K562 (cell line): ENCODE results near the gene CDC37. TPM values are rescaled to one million over a fixed set of nuclear protein-coding genes. Genes with fewer than 3 reads are reported as not detected.

Experiments used
- ATAC-seq: fragments of 200-7000 bp; cut with Tn5 transposase; 3 replicates; pipeline ENCODE4 v1.9.1; 2020; ENCODE audit warnings: moderate library complexity
- BruUV-seq: library from RNA; stranded (reverse); fragments of 400-500 nt; replicated peaks from 2 replicates; lab custom pipeline; 2021; lab: Mats Ljungman, UMichigan
- CTCF ChIA-PET: fragments of 300-600 bp; formaldehyde crosslinking; extraction: SDS; loops from one replicate; lab custom pipeline; 2021; ENCODE audit warnings: low intra/inter-chr PET ratio; lab: Yijun Ruan, JAX
- POLR2A ChIA-PET: fragments of 300-600, 350-650 bp; sonication (Branson Sonifier 250); formaldehyde crosslinking; extraction: SDS; loops from one replicate; lab custom pipeline; 2021; ENCODE audit warnings: antibody characterized with exemption, inconsistent platforms; lab: Yijun Ruan, JAX
- DNase-seq, 4 experiments: peaks; one replicate each; pipeline versions ENCODE4 v3.0.0 to v3.0.0-alpha.2; 2011 to 2018; ENCODE audit warnings: low spot score in 3 of 4, mixed read lengths in 3 of 4; ENCODE audit errors: extremely low read depth in 1 of 4
- FAIRE-seq: peaks from 2 replicates; lab custom pipeline; 2011; peaks lifted over from hg19 to GRCh38; lab: Jason Lieb, UNC
- H2AFZ ChIP-seq: 2 replicates; pipeline ENCODE4 v1.6.0; 2011; ENCODE audit warnings: low read depth, low read length, control low read depth, inconsistent platforms
- H3K27ac ChIP-seq: fragments of 200-600 bp; 3 replicates; pipeline ENCODE4 v1.8.0; 2011; ENCODE audit warnings: low read depth, mild to moderate bottlenecking, control low read depth, inconsistent platforms, low read length, moderate library complexity, mixed read lengths; ENCODE audit errors: extremely low read depth
- H3K27me3 ChIP-seq, 2 experiments: fragments of 300-600 bp in 1 of 2; 2 replicates in 1 of 2; 3 replicates in 1 of 2; pipeline versions ENCODE4 v1.6.0 to v1.8.0; 2011; ENCODE audit warnings: inconsistent platforms in 2 of 2, low read length in 2 of 2, mild to moderate bottlenecking in 1 of 2, mixed read lengths in 1 of 2, moderate library complexity in 1 of 2; ENCODE audit not compliant: control insufficient read depth in 2 of 2, insufficient read depth in 2 of 2
- H3K36me3 ChIP-seq: fragments of 300-600 bp; 3 replicates; pipeline ENCODE4 v1.8.0; 2011; ENCODE audit warnings: mild to moderate bottlenecking, low read length, inconsistent platforms; ENCODE audit not compliant: control insufficient read depth, insufficient read depth
- H3K4me1 ChIP-seq, 2 experiments: fragments of 200-600 bp in 1 of 2; replicated peaks in 1 of 2; 2 replicates in 1 of 2; 3 replicates in 1 of 2; pipeline versions ENCODE4 v1.5.1 to v1.8.0; 2011; ENCODE audit warnings: inconsistent platforms in 2 of 2, low read length in 2 of 2, mild to moderate bottlenecking in 1 of 2, mixed read lengths in 1 of 2, moderate library complexity in 1 of 2; ENCODE audit not compliant: control insufficient read depth in 2 of 2, insufficient read depth in 2 of 2
- H3K4me2 ChIP-seq: 2 replicates; pipeline ENCODE4 v1.6.1; 2011; ENCODE audit warnings: low read length, control low read depth, inconsistent platforms, mixed read lengths; ENCODE audit not compliant: insufficient read depth
- H3K4me3 ChIP-seq: fragments of 200-600 bp; sonication (generic), shearing (Covaris generic); 2 replicates; pipeline ENCODE4 v1.5.1; 2016; ENCODE audit warnings: control low read depth, inconsistent platforms
- H3K79me2 ChIP-seq: fragments of 200-600 bp; 3 replicates; pipeline ENCODE4 v1.8.0; 2011; ENCODE audit warnings: low read length, inconsistent platforms; ENCODE audit not compliant: control insufficient read depth, insufficient read depth
- H3K9ac ChIP-seq, 2 experiments: 2 replicates each; pipeline versions ENCODE4 v1.6.0 to v1.6.1; 2011; ENCODE audit warnings: low read depth in 2 of 2, low read length in 2 of 2, control low read depth in 1 of 2, inconsistent platforms in 1 of 2, mild to moderate bottlenecking in 1 of 2, mixed read lengths in 1 of 2; ENCODE audit not compliant: insufficient read depth in 1 of 2
- H3K9me1 ChIP-seq: one replicate; pipeline ENCODE4 v1.6.0; 2011; ENCODE audit warnings: inconsistent platforms, mild to moderate bottlenecking, low read length, moderate library complexity; ENCODE audit not compliant: control insufficient read depth, insufficient read depth
- H3K9me3 ChIP-seq: replicated peaks from 2 replicates; pipeline ENCODE4 v1.5.1; 2011; ENCODE audit warnings: low read depth, low read length, inconsistent platforms; ENCODE audit not compliant: control insufficient read depth, insufficient read depth
- H4K20me1 ChIP-seq: replicated peaks from 2 replicates; pipeline ENCODE4 v1.6.1; 2011; ENCODE audit warnings: low read length, inconsistent platforms, mixed read lengths; ENCODE audit not compliant: control insufficient read depth, insufficient read depth
- ETS1 ChIP-seq: conservative IDR thresholded peaks from 2 replicates; pipeline ENCODE4 v1.6.1; 2011; ENCODE audit warnings: low read depth, mild to moderate bottlenecking, low read length; ENCODE audit not compliant: control insufficient read depth
- HCFC1 ChIP-seq: IDR thresholded peaks from 2 replicates; pipeline ENCODE4 v1.6.1; 2012; ENCODE audit warnings: low read depth, low read length, improper control_type of control experiment
- KAT8 ChIP-seq: fragments of 450-650 bp; IDR thresholded peaks from 2 replicates; pipeline ENCODE4 v1.6.1; 2016; ENCODE audit warnings: low read depth, mild to moderate bottlenecking
- KDM5B ChIP-seq: fragments of 200-600 bp; sonication (generic); IDR thresholded peaks from 2 replicates; pipeline ENCODE4 v1.6.1; 2012; ENCODE audit warnings: low read depth, mild to moderate bottlenecking, moderate library complexity, low read length, control low read depth, inconsistent platforms; ENCODE audit not compliant: insufficient replicate concordance
- MAX ChIP-seq: sonication (generic); formaldehyde crosslinking; IDR thresholded peaks from 2 replicates; pipeline ENCODE4 v1.9.0; 2022; ENCODE audit warnings: mild to moderate bottlenecking, missing genetic modification reagents
- MTA1 ChIP-seq: fragments of 450-650 bp; IDR thresholded peaks from 2 replicates; pipeline ENCODE4 v1.6.1; 2017; ENCODE audit warnings: borderline replicate concordance
- NFIX ChIP-seq: fragments of 250-450 bp; sonication (Bioruptor Pico); IDR thresholded peaks from 2 replicates; pipeline ENCODE4 v1.4.0; 2020; ENCODE audit warnings: low read depth, mild to moderate bottlenecking, moderate library complexity
- NR2F6 ChIP-seq: fragments of 450-650 bp; formaldehyde crosslinking; IDR thresholded peaks from 2 replicates; pipeline ENCODE4 v1.4.0; 2020; ENCODE audit warnings: mild to moderate bottlenecking
- PYGO2 ChIP-seq: fragments of 450-650 bp; IDR thresholded peaks from 2 replicates; pipeline ENCODE4 v1.6.1; 2016; ENCODE audit warnings: mild to moderate bottlenecking, missing genetic modification characterization, moderate library complexity, missing compliant biosample characterization
- SIN3B ChIP-seq: fragments of 450-650 bp; IDR thresholded peaks from 2 replicates; pipeline ENCODE4 v1.6.1; 2017; ENCODE audit warnings: low read depth, mild to moderate bottlenecking, moderate library complexity
- TEAD1 ChIP-seq, 2 experiments: fragments of 450-650 bp in 1 of 2; sonication (generic) in 1 of 2; formaldehyde crosslinking; IDR thresholded peaks; 2 replicates each; pipeline versions ENCODE4 v1.4.0 to v1.8.0; 2020 to 2022; ENCODE audit warnings: mild to moderate bottlenecking in 2 of 2, missing genetic modification reagents in 1 of 2
- ZNF121 ChIP-seq: sonication (generic); formaldehyde crosslinking; conservative IDR thresholded peaks from 2 replicates; pipeline ENCODE4 v1.8.0; 2022; ENCODE audit warnings: missing genetic modification reagents
- ZNF146 ChIP-seq: IDR thresholded peaks from one replicate; pipeline ENCODE4 v1.6.1; 2018; ENCODE audit warnings: missing compliant biosample characterization; ENCODE audit not compliant: unreplicated experiment
- ZNF586 ChIP-seq: fragments of 450-650 bp; formaldehyde crosslinking; conservative IDR thresholded peaks from 2 replicates; pipeline ENCODE4 v1.4.0; 2020; ENCODE audit warnings: mild to moderate bottlenecking, moderate library complexity
- ZNF592 ChIP-seq: fragments of 450-650 bp; IDR thresholded peaks from 2 replicates; pipeline ENCODE4 v1.6.1; 2017; ENCODE audit warnings: antibody characterized with exemption, mild to moderate bottlenecking
- WGBS: fragments of 100-300 bp; shearing (Covaris generic); methylation state at CpG from one replicate; pipeline ENCODE4 v1.1.6; 2016; ENCODE audit warnings: low coverage, mixed read lengths; ENCODE audit not compliant: insufficient coverage; ENCODE audit errors: missing lambda C conversion rate; 5-methylcytosine and 5-hydroxymethylcytosine counted together
- in situ Hi-C: fragments of 300-500 bp; cut with MboI; formaldehyde crosslinking; loops from 4 replicates; pipeline ENCODE4 v1.15.0; 2018; ENCODE audit warnings: inconsistent platforms, mixed read lengths
- intact Hi-C: fragments of 100-400 bp; cut with micrococcal nuclease; formaldehyde crosslinking; loops from 2 replicates; pipeline ENCODE4 v1.14.2; 2022
- polyA plus RNA-seq, 8 experiments: library from polyadenylated mRNA; depleted of rRNA in 4 of 8; stranded (reverse) in 5 of 8; unstranded in 3 of 8; fragments of >200 nt; fragmentation: Nextera tagmentation in 2 of 8; fragmentation: Illumina TruSeq in 1 of 8; extraction: Ambion mirVana in 2 of 8; extraction: Trizol in 1 of 8; gene quantifications; 2 replicates each; pipeline versions ENCODE4 v1.2.1 to v1.2.3, GENCODE V29; 2011 to 2014; ENCODE audit warnings: inconsistent platforms in 1 of 8, missing spikeins in 1 of 8
- total RNA-seq, 7 experiments: library from RNA; depleted of rRNA in 6 of 7; stranded (reverse); fragments of >200 nt in 6 of 7; fragmentation: Illumina TruSeq in 2 of 7; extraction: Trizol in 2 of 7; gene quantifications; 2 replicates each; pipeline versions ENCODE4 v1.2.1 to v1.2.3, GENCODE V29; 2011 to 2021; ENCODE audit warnings: low replicate concordance in 1 of 7

CDC37 gene
- total and polyA plus RNA-seq, 9 of the 15 experiments (the other 6 are each of a cell fraction or from before 2014, with no cell fraction given) = 6.6 to 538 (median 227) TPM

- Histone ChIP-seq H3K27ac (peak within 1 kb of the TSS; percentile 96), H3K4me3 (peak within 1 kb of the TSS; percentile 91), H3K9ac (peak within 1 kb of the TSS; percentile 98), H2AFZ (peak within 1 kb of the TSS; percentile 98), H3K36me3 (peaks cover 17% of the 10 kb centered on the region), H3K27me3 (no peaks in the 10 kb centered on the region), H3K9me1 (no peaks in the 10 kb centered on the region), H4K20me1 (no peaks in the 10 kb centered on the region), H3K4me2 (peak within 1 kb of the TSS; percentile 100), H3K4me1 (peaks cover 8 to 18% of the 10 kb centered on the region in 2 experiments; a peak in 4 of 5 replicates), H3K79me2 (peaks cover 28% of the 10 kb centered on the region), H3K9me3 (no peaks in the 10 kb centered on the region)
- BruUV-seq = no TSS peak
- peak; percentile 98 for ATAC-seq
- intact Hi-C loops (loop anchor here (2.0 kb wide), 3 partner anchors 46 to 110 kb away; partner anchors contain the start of genes ICAM1 and ICAM5), in situ Hi-C loops (no loop called here)
- FAIRE-seq = peak; percentile 99
- ChIA-PET POLR2A (interaction anchor here (0.5 to 2.3 kb wide), 15 partner anchors 8 to 373 kb away, joined by 3 to 11 read pairs (median 4); partner anchors contain the start of genes ICAM1, ICAM5 and RAVER1), CTCF (interaction anchor here (0.8 kb wide), 1 partner anchor 9 kb away, joined by 3 read pairs; no protein-coding TSS in a partner anchor)
- WGBS = 1% methylated on average over 46 of the region's 58 CpGs
- peak; percentile 99 to 100 (median 100) for DNase-seq
- TF ChIP-seq ZNF121 (CRISPR knock-in tag) (no peak), MTA1 (no peak), MAX (CRISPR knock-in tag) (peak; percentile 74), HCFC1 (peak; percentile 62), KAT8 (0 out of 2 replicates have a peak, but pooled peaks have one; percentile 44), NR2F6 (CRISPR knock-in tag) (no peak), PYGO2 (tag) (no peak; the same call in 1 of the 2 replicates), ZNF592 (peak; percentile 56; the same call in 1 of the 2 replicates), TEAD1 (CRISPR knock-in tag; IDR thresholded peaks at IDR 0.05) (peak in 1 of 2 experiments; percentile 71; a peak in 2 of 4 replicates), SIN3B (peak; percentile 83; the same call in 1 of the 2 replicates), NFIX (CRISPR knock-in tag) (no peak), ETS1 (peak; percentile 72), ZNF586 (CRISPR knock-in tag) (no peak), ZNF146 (CRISPR knock-in tag) (no peak), KDM5B (peak; percentile 92)
These were observed 22.8 kb downstream of the CDC37 start, which contains the start of gene TYK2 for GRCh38 chr19:10380313-10381102. TYK2 (minus strand) TSS chr19:10380572; CDS start chr19:10378406, 2,166 bp downstream.
